H1 (cell line): ENCODE results near the gene TMPRSS15. TPM values are rescaled to one million over a fixed set of nuclear protein-coding genes. Genes with fewer than 3 reads are reported as not detected.
A peak's percentile ranks its signal among the peaks of the same experiment; 100 is the strongest.

Source experiments
- CTCF ChIA-PET: fragments of 300-600 bp; sonication (Branson Sonifier 250); formaldehyde crosslinking; loops from one replicate; lab custom pipeline; 2021; ENCODE audit not compliant: partially characterized antibody; lab: Charles Lee
- POLR2A ChIA-PET: fragments of 300-600 bp; sonication (Branson Sonifier 250); formaldehyde crosslinking; loops from one replicate; lab custom pipeline; 2021; ENCODE audit warnings: inconsistent platforms; ENCODE audit not compliant: partially characterized antibody; lab: Charles Lee
- DNase-seq, 2 experiments: peaks; one replicate each; pipeline versions ENCODE4 v3.0.0 to v3.0.0-alpha.2; 2010 to 2022; ENCODE audit warnings: low spot score in 2 of 2, low read depth in 1 of 2, mixed read lengths in 1 of 2
- FAIRE-seq: peaks from 2 replicates; lab custom pipeline; 2011; peaks lifted over from hg19 to GRCh38; lab: Jason Lieb, UNC
- H2AFZ ChIP-seq: 2 replicates; pipeline ENCODE4 v1.8.1; 2012; ENCODE audit warnings: low read length, inconsistent platforms
- H2AK5ac ChIP-seq: 2 replicates; pipeline ENCODE4 v1.6.1; 2013; ENCODE audit warnings: low read depth, low read length
- H2BK120ac ChIP-seq: replicated peaks from 2 replicates; pipeline ENCODE3; 2013; ENCODE audit warnings: low read depth, low read length, inconsistent platforms
- H2BK12ac ChIP-seq: 2 replicates; pipeline ENCODE4 v1.6.1; 2013; ENCODE audit warnings: low read depth, low read length
- H2BK15ac ChIP-seq: 2 replicates; pipeline ENCODE4 v1.6.1; 2013; ENCODE audit warnings: low read length
- H2BK20ac ChIP-seq: 2 replicates; pipeline ENCODE4 v1.6.1; 2013; ENCODE audit warnings: low read length
- H2BK5ac ChIP-seq: 2 replicates; pipeline ENCODE4 v1.6.1; 2013; ENCODE audit warnings: low read depth, low read length
- H3K14ac ChIP-seq: 2 replicates; pipeline ENCODE4 v1.6.1; 2013; ENCODE audit warnings: inconsistent platforms; ENCODE audit not compliant: insufficient read length
- H3K18ac ChIP-seq: 2 replicates; pipeline ENCODE4 v1.6.1; 2013; ENCODE audit warnings: low read length; ENCODE audit errors: extremely low read depth
- H3K23ac ChIP-seq: 2 replicates; pipeline ENCODE4 v1.6.1; 2013; ENCODE audit warnings: inconsistent platforms; ENCODE audit not compliant: insufficient read length
- H3K23me2 ChIP-seq: 2 replicates; pipeline ENCODE4 v1.6.1; 2013; ENCODE audit warnings: low read depth, low read length
- H3K27ac ChIP-seq: 2 replicates; pipeline ENCODE4 v1.6.1; 2011; ENCODE audit warnings: low read depth, low read length, inconsistent platforms
- H3K27me3 ChIP-seq, 4 experiments: replicated peaks in 1 of 4; 1 replicate in 1 of 4; 2 replicates in 3 of 4; pipeline versions ENCODE4 v1.6.1 to v1.8.1; 2011 to 2013; ENCODE audit warnings: low read length in 3 of 4, mild to moderate bottlenecking in 3 of 4, inconsistent platforms in 2 of 4, mixed read lengths in 2 of 4, moderate library complexity in 1 of 4; ENCODE audit not compliant: control insufficient read depth in 3 of 4, insufficient read depth in 3 of 4; ENCODE audit errors: extremely low read depth in 1 of 4
- H3K36me3 ChIP-seq, 4 experiments: 2 replicates each; pipeline versions ENCODE4 v1.6.1 to v1.8.1; 2011 to 2013; ENCODE audit warnings: mild to moderate bottlenecking in 4 of 4, low read length in 3 of 4, moderate library complexity in 2 of 4, control low read depth in 1 of 4, inconsistent platforms in 1 of 4; ENCODE audit not compliant: insufficient read depth in 4 of 4, control insufficient read depth in 2 of 4
- H3K4ac ChIP-seq: replicated peaks from 2 replicates; pipeline ENCODE3; 2013; ENCODE audit warnings: low read length, low read depth, mixed read lengths, inconsistent platforms; ENCODE audit not compliant: insufficient read length
- H3K4me1 ChIP-seq, 4 experiments: replicated peaks in 1 of 4; 1 replicate in 1 of 4; 2 replicates in 3 of 4; pipeline versions ENCODE4 v1.6.1 to v1.8.1; 2011 to 2013; ENCODE audit warnings: low read length in 3 of 4, inconsistent platforms in 2 of 4, mixed read lengths in 1 of 4; ENCODE audit not compliant: insufficient read depth in 4 of 4, control insufficient read depth in 3 of 4
- H3K4me2 ChIP-seq, 2 experiments: 2 replicates each; pipeline versions ENCODE4 v1.6.1 to v1.8.1; 2011 to 2013; ENCODE audit warnings: low read depth in 2 of 2, low read length in 2 of 2, control low read depth in 1 of 2, inconsistent platforms in 1 of 2, mild to moderate bottlenecking in 1 of 2; ENCODE audit not compliant: insufficient read depth in 1 of 2
- H3K4me3 ChIP-seq, 4 experiments: fragments of 200-600, 300-600 bp in 1 of 4; sonication (generic), shearing (Covaris generic), sonication (Bioruptor Twin) in 1 of 4; 2 replicates each; pipeline versions ENCODE4 v1.5.1 to v1.8.1; 2011 to 2016; ENCODE audit warnings: low read length in 4 of 4, low read depth in 3 of 4, control low read depth in 2 of 4, inconsistent platforms in 2 of 4, mild to moderate bottlenecking in 2 of 4, mixed read lengths in 1 of 4, moderate library complexity in 1 of 4; ENCODE audit not compliant: insufficient read depth in 2 of 4; ENCODE audit errors: extremely low read depth in 1 of 4
- H3K56ac ChIP-seq: replicated peaks from 2 replicates; pipeline ENCODE3; 2013; ENCODE audit warnings: low read depth, mild to moderate bottlenecking, mixed read lengths, low read length, inconsistent platforms; ENCODE audit not compliant: insufficient read length
- H3K79me1 ChIP-seq: 2 replicates; pipeline ENCODE4 v1.6.1; 2013; ENCODE audit warnings: low read depth, low read length, control low read depth
- H3K79me2 ChIP-seq, 2 experiments: 2 replicates each; pipeline versions ENCODE4 v1.6.1 to v1.8.1; 2012 to 2013; ENCODE audit warnings: low read length in 2 of 2, mild to moderate bottlenecking in 2 of 2, inconsistent platforms in 1 of 2; ENCODE audit not compliant: insufficient read depth in 2 of 2, control insufficient read depth in 1 of 2
- H3K9ac ChIP-seq, 4 experiments: replicated peaks in 1 of 4; 1 replicate in 1 of 4; 2 replicates in 3 of 4; pipeline versions ENCODE4 v1.6.1 to v1.8.1; 2011 to 2013; ENCODE audit warnings: low read depth in 3 of 4, low read length in 3 of 4, control low read depth in 2 of 4, mild to moderate bottlenecking in 2 of 4, moderate library complexity in 2 of 4, inconsistent platforms in 1 of 4; ENCODE audit errors: extremely low read depth in 1 of 4
- H3K9me3 ChIP-seq, 2 experiments: 2 replicates each; pipeline versions ENCODE4 v1.6.1 to v1.8.1; 2012 to 2013; ENCODE audit warnings: mild to moderate bottlenecking in 2 of 2, moderate library complexity in 2 of 2, control low read depth in 1 of 2, inconsistent platforms in 1 of 2, low read depth in 1 of 2, low read length in 1 of 2, mixed read lengths in 1 of 2; ENCODE audit not compliant: insufficient read depth in 2 of 2
- H4K20me1 ChIP-seq, 2 experiments: replicated peaks in 1 of 2; 2 replicates each; pipeline versions ENCODE3 to v1.8.1; 2011 to 2013; ENCODE audit warnings: inconsistent platforms in 2 of 2, low read length in 2 of 2, mild to moderate bottlenecking in 1 of 2; ENCODE audit not compliant: insufficient read depth in 2 of 2, control insufficient read depth in 1 of 2
- H4K5ac ChIP-seq: 2 replicates; pipeline ENCODE4 v1.6.1; 2013; ENCODE audit warnings: low read length, low read depth, mixed read lengths, inconsistent platforms; ENCODE audit not compliant: insufficient read length
- H4K8ac ChIP-seq: 2 replicates; pipeline ENCODE4 v1.8.0; 2013; ENCODE audit warnings: mild to moderate bottlenecking, moderate library complexity, low read length, inconsistent platforms; ENCODE audit not compliant: insufficient read depth; ENCODE audit errors: extremely low read depth
- H4K91ac ChIP-seq: replicated peaks from 2 replicates; pipeline ENCODE3; 2013; ENCODE audit warnings: low read length, mixed read lengths, inconsistent platforms; ENCODE audit not compliant: insufficient read length
- ASH2L ChIP-seq: fragments of 200-600, 300-600 bp; sonication (generic); IDR thresholded peaks from one replicate; pipeline ENCODE4 v1.7.1; 2017; ENCODE audit warnings: low read length
- CBX5 ChIP-seq: fragments of 300-800, 300-1000 bp; sonication (generic); IDR thresholded peaks from 2 replicates; pipeline ENCODE4 v1.7.1; 2016; ENCODE audit warnings: antibody characterized with exemption, low read length, low read depth
- FOSL1 ChIP-seq: IDR thresholded peaks from 2 replicates; pipeline ENCODE4 v1.6.1; 2011; ENCODE audit warnings: mild to moderate bottlenecking, low read depth, low read length, moderate library complexity; ENCODE audit not compliant: insufficient read depth
- POLR2A ChIP-seq, 2 experiments: IDR thresholded peaks; 1 replicate in 1 of 2; 2 replicates in 1 of 2; pipeline ENCODE4 v1.6.1; 2011; ENCODE audit warnings: low read depth in 2 of 2, low read length in 2 of 2, mild to moderate bottlenecking in 2 of 2; ENCODE audit errors: control extremely low read depth in 1 of 2
- RAD21 ChIP-seq, 2 experiments: IDR thresholded peaks in 1 of 2; conservative IDR thresholded peaks in 1 of 2; 2 replicates each; pipeline ENCODE4 v1.6.1; 2011; ENCODE audit warnings: low read depth in 2 of 2, low read length in 2 of 2, improper control_type of control experiment in 1 of 2, inconsistent platforms in 1 of 2, mild to moderate bottlenecking in 1 of 2, moderate library complexity in 1 of 2
- RBBP5 ChIP-seq: IDR thresholded peaks from 2 replicates; pipeline ENCODE4 v1.7.1; 2012; ENCODE audit warnings: low read depth, mild to moderate bottlenecking, inconsistent platforms, low read length, moderate library complexity, borderline replicate concordance
- RXRA ChIP-seq: IDR thresholded peaks from 2 replicates; pipeline ENCODE4 v1.6.1; 2011; ENCODE audit warnings: low read depth, mild to moderate bottlenecking, low read length, moderate library complexity; ENCODE audit not compliant: insufficient read depth
- SIN3A ChIP-seq, 2 experiments: IDR thresholded peaks in 1 of 2; conservative IDR thresholded peaks in 1 of 2; 2 replicates each; pipeline ENCODE4 v1.6.1; 2011 to 2012; ENCODE audit warnings: low read length in 2 of 2, improper control_type of control experiment in 1 of 2, low read depth in 1 of 2, mild to moderate bottlenecking in 1 of 2
- WGBS, 2 experiments: shearing (Covaris generic) in 1 of 2; methylation state at CpG; one replicate each; pipeline versions ENCODE4 v1.1.6 to v1.1.7; 2013 to 2015; ENCODE audit warnings: low lambda C conversion rate in 2 of 2, mixed read lengths in 2 of 2, inconsistent platforms in 1 of 2, low coverage in 1 of 2, missing lambda C conversion rate in 1 of 2; ENCODE audit not compliant: insufficient replicate concordance in 2 of 2, insufficient coverage in 1 of 2, insufficient read length in 1 of 2; ENCODE audit errors: extremely low coverage in 1 of 2, missing lambda C conversion rate in 1 of 2; 5-methylcytosine and 5-hydroxymethylcytosine counted together
- polyA plus RNA-seq, 7 experiments: library from polyadenylated mRNA; depleted of rRNA in 3 of 7; stranded (reverse) in 5 of 7; unstranded in 2 of 7; fragments of >200 nt in 5 of 7; fragments of 200-250 nt in 2 of 7; gene quantifications; 1 replicate in 5 of 7; 2 replicates in 1 of 7; 4 replicates in 1 of 7; pipeline versions ENCODE4 v1.2.1 to v1.2.3, GENCODE V29; 2011 to 2013; ENCODE audit warnings: missing spikeins in 2 of 7, mixed read lengths in 2 of 7
- total RNA-seq: library from RNA; stranded (reverse); fragmentation: NEBNext Ultra II Directional; extraction: Animal tissue kit (Norgen Biotek cat#: 25700); gene quantifications from 2 replicates; pipeline ENCODE4 v1.2.1, GENCODE V29; 2021
- TF ChIP-seq, protein P1 (sequence below): IDR thresholded peaks from 2 replicates; pipeline ENCODE4 v1.6.1; 2012; ENCODE audit warnings: inconsistent platforms
- TF ChIP-seq, protein P2 (sequence below), 3 experiments: IDR thresholded peaks; 1 replicate in 2 of 3; 2 replicates in 1 of 3; pipeline versions ENCODE4 v1.5.1 to v1.6.1; 2011; ENCODE audit warnings: low read length in 3 of 3, mild to moderate bottlenecking in 3 of 3, inconsistent platforms in 2 of 3, low read depth in 1 of 3, moderate library complexity in 1 of 3; ENCODE audit not compliant: insufficient read depth in 1 of 3; ENCODE audit errors: control extremely low read depth in 1 of 3

Gene TMPRSS15
- total and polyA plus RNA-seq, 2 of the 8 experiments (the other 6 are each of a cell fraction or from before 2014, with no cell fraction given), result not detected

DNA sequence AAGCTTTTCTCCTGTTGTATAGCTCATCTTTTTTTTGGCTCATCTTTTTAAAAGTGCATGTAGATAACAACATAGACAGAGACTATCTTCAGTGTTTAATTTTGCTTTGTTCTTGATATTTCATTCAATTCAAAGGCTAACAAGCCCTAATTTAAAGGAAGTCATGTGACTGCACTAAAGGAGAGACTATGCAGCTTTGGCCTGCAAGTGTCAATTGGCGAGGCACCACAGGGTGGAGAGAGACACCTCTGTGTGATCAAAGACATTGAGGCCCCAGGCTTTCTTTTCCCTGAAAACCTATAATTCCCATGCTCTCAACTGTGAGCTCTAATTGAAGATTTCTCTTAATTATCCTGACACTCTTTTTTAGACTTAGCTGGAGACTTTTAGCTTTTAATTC lies 105.4 kb downstream of the TMPRSS15 start:
- Histone ChIP-seq H3K18ac (no peak overlapping the region), H3K56ac (no peak overlapping the region), H3K27me3 (no peaks in the 10 kb centered on the region), H3K79me2 (no peaks in the 10 kb centered on the region), H3K23me2 (no peaks in the 10 kb centered on the region), H3K23ac (no peak overlapping the region), H3K9me3 (no peaks in the 10 kb centered on the region), H3K4me2 (no peak overlapping the region), H2BK120ac (no peak overlapping the region), H3K4me3 (no peak overlapping the region), H3K27ac (no peak overlapping the region), H2BK15ac (no peak overlapping the region), H3K79me1 (no peaks in the 10 kb centered on the region), H4K5ac (no peak overlapping the region), H2AFZ (no peak overlapping the region), H4K8ac (no peak overlapping the region), H2BK12ac (no peak overlapping the region), H4K20me1 (no peaks in the 10 kb centered on the region), H3K36me3 (no peaks in the 10 kb centered on the region), H3K4ac (no peak overlapping the region), H3K9ac (no peak overlapping the region), H2AK5ac (no peak overlapping the region), H2BK20ac (no peak overlapping the region), H3K14ac (no peak overlapping the region), H2BK5ac (no peak overlapping the region), H4K91ac (no peak overlapping the region), H3K4me1 (no peaks in the 10 kb centered on the region; a peak in 1 of 7 replicates)
- ChIA-PET CTCF (interaction anchor here (0.5 to 2.1 kb wide), 12 partner anchors 20 to 598 kb away, joined by 3 to 9 read pairs (median 4); no protein-coding TSS in a partner anchor), POLR2A (no interaction called here)
- WGBS, 2 experiments, result 53% methylated on average over 1 of the region's 1 CpG; no CpG with 5 or more reads in 1 of the 2 experiments
- FAIRE-seq, result peak; percentile 82
- DNase-seq, result no peak
- TF ChIP-seq POLR2A (IDR thresholded peaks at IDR 0.05; ENCODE audit: control extremely low read depth in 1 of 2, low read depth in 2 of 2, low read length in 2 of 2) (no peak), SIN3A (conservative IDR thresholded peaks at IDR 0.05 in 1 of 2, IDR thresholded peaks at IDR 0.05 in 1 of 2; ENCODE audit: low read depth in 1 of 2, low read length in 2 of 2) (no peak), CBX5 (no peak), RXRA (no peak), RAD21 (IDR thresholded peaks at IDR 0.05 in 1 of 2, conservative IDR thresholded peaks at IDR 0.05 in 1 of 2; ENCODE audit: low read depth in 2 of 2, low read length in 2 of 2) (peak; percentile 46 to 60), RBBP5 (no peak), ASH2L (no peak), FOSL1 (no peak)
- TF ChIP-seq, protein P1, sequence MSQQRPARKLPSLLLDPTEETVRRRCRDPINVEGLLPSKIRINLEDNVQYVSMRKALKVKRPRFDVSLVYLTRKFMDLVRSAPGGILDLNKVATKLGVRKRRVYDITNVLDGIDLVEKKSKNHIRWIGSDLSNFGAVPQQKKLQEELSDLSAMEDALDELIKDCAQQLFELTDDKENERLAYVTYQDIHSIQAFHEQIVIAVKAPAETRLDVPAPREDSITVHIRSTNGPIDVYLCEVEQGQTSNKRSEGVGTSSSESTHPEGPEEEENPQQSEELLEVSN, result 0 out of 2 replicates have a peak, but pooled peaks have one; percentile 11
- TF ChIP-seq, protein P2, sequence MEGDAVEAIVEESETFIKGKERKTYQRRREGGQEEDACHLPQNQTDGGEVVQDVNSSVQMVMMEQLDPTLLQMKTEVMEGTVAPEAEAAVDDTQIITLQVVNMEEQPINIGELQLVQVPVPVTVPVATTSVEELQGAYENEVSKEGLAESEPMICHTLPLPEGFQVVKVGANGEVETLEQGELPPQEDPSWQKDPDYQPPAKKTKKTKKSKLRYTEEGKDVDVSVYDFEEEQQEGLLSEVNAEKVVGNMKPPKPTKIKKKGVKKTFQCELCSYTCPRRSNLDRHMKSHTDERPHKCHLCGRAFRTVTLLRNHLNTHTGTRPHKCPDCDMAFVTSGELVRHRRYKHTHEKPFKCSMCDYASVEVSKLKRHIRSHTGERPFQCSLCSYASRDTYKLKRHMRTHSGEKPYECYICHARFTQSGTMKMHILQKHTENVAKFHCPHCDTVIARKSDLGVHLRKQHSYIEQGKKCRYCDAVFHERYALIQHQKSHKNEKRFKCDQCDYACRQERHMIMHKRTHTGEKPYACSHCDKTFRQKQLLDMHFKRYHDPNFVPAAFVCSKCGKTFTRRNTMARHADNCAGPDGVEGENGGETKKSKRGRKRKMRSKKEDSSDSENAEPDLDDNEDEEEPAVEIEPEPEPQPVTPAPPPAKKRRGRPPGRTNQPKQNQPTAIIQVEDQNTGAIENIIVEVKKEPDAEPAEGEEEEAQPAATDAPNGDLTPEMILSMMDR (IDR thresholded peaks at IDR 0.05; ENCODE audit: control extremely low read depth in 1 of 3, insufficient read depth in 1 of 3, low read depth in 1 of 3, low read length in 3 of 3), result peak; percentile 4 to 24 (median 15); a peak in 2 of 4 replicates
